Measurements from ENCODE around the gene B4GALT5.

- peak in 1 of 3 donors; percentile 15 for TF ChIP-seq POLR2A (IDR thresholded peaks at IDR 0.05)
- TF ChIP-seq, protein P1, sequence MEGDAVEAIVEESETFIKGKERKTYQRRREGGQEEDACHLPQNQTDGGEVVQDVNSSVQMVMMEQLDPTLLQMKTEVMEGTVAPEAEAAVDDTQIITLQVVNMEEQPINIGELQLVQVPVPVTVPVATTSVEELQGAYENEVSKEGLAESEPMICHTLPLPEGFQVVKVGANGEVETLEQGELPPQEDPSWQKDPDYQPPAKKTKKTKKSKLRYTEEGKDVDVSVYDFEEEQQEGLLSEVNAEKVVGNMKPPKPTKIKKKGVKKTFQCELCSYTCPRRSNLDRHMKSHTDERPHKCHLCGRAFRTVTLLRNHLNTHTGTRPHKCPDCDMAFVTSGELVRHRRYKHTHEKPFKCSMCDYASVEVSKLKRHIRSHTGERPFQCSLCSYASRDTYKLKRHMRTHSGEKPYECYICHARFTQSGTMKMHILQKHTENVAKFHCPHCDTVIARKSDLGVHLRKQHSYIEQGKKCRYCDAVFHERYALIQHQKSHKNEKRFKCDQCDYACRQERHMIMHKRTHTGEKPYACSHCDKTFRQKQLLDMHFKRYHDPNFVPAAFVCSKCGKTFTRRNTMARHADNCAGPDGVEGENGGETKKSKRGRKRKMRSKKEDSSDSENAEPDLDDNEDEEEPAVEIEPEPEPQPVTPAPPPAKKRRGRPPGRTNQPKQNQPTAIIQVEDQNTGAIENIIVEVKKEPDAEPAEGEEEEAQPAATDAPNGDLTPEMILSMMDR (IDR thresholded peaks at IDR 0.05): no peak
Observed at GRCh38 chr20:49713753-49714712, at the start of gene B4GALT5.

Data from body of pancreas (tissue), 4 donors.